NCI-H2029 (cell line): Measurements from ENCODE around the gene MEGF11.

Source experiments
- DNase-seq: peaks from one replicate; lab custom pipeline; 2025; lab: John Stamatoyannopoulos, UW

The MEGF11 gene

GRCh38 chr15:66253418-66254088 is at the start of gene MEGF11:
Gene MEGF11, minus strand, starts transcription at chr15:66253750. Its CDS starts 125,347 bp downstream, at chr15:66128403.
- DNase-seq: no peak

- no peak for DNase-seq
Measured at GRCh38 chr15:66302489-66303278, 49.1 kb upstream of the MEGF11 start.

- no peak for DNase-seq
Measured at GRCh38 chr15:66298803-66299251, 45.3 kb upstream of the MEGF11 start.

- no peak for DNase-seq
Measured at GRCh38 chr15:66296186-66296585, 42.6 kb upstream of the MEGF11 start.

- DNase-seq: no peak
Measured at GRCh38 chr15:66294932-66295235, 41.3 kb upstream of the MEGF11 start.

- DNase-seq: no peak
Measured at GRCh38 chr15:66294157-66294931, 40.8 kb upstream of the MEGF11 start.

- no peak for DNase-seq
Measured at GRCh38 chr15:66293419-66294156, 40.0 kb upstream of the MEGF11 start, which contains the start of gene DIS3L. Gene DIS3L, plus strand, starts transcription at chr15:66293568. Its CDS starts 29 bp downstream, at chr15:66293597.

- DNase-seq: no peak
Measured at GRCh38 chr15:66292571-66293418, 39.2 kb upstream of the MEGF11 start.

GRCh38 chr15:66291816-66292570 is 38.4 kb upstream of the MEGF11 start:
- DNase-seq: no peak

- no peak for DNase-seq
Measured at GRCh38 chr15:66290518-66290917, 37.0 kb upstream of the MEGF11 start.

GRCh38 chr15:66290007-66290406 is 36.5 kb upstream of the MEGF11 start:
- no peak for DNase-seq

GRCh38 chr15:66288551-66289185 is 35.1 kb upstream of the MEGF11 start:
- no peak for DNase-seq

GRCh38 chr15:66288093-66288492 is 34.5 kb upstream of the MEGF11 start:
- no peak for DNase-seq

- DNase-seq: no peak
Measured at GRCh38 chr15:66287461-66288057, 34.0 kb upstream of the MEGF11 start.

GRCh38 chr15:66285533-66286280 is 32.2 kb upstream of the MEGF11 start:
- no peak for DNase-seq

GRCh38 chr15:66284271-66284670 is 30.7 kb upstream of the MEGF11 start:
- no peak for DNase-seq

- DNase-seq: no peak
Measured at GRCh38 chr15:66278671-66279070, 25.1 kb upstream of the MEGF11 start.

- no peak for DNase-seq
Measured at GRCh38 chr15:66278056-66278455, 24.5 kb upstream of the MEGF11 start.

GRCh38 chr15:66276546-66276945 is 23.0 kb upstream of the MEGF11 start:
- no peak for DNase-seq
